Measurements from ENCODE around the gene TLX3. TPM values are rescaled to one million over a fixed set of nuclear protein-coding genes. Genes with fewer than 3 reads are reported as not detected.
"Not testable (repeated sequence)": the region's sequence is repeated elsewhere in the genome, so short reads cannot be mapped to it uniquely, and the experiment has no call there.

TLX3 gene
- total RNA-seq, 2 donors from 2014 or later, result not detected

GRCh38 chr5:171355302-171355724, 46.3 kb downstream of the TLX3 start:
- WGBS, 2 experiments (ENCODE audit: insufficient coverage in 1 of 2, insufficient read length in 1 of 2), result 94 to 97% methylated on average over 5 of the region's 5 CpGs
- H3K27ac ChIP-seq (ENCODE audit: low read depth, low read length), result no peak overlapping the region
- no peaks in the 10 kb centered on the region for H3K27me3 Mint-ChIP-seq (ENCODE audit: insufficient read depth)
- H3K4me3 ChIP-seq (ENCODE audit: low read length), result no peak overlapping the region
- no peaks in the 10 kb centered on the region for H3K27me3 ChIP-seq (ENCODE audit: control insufficient read depth, insufficient read depth, low read length, poor library complexity, severe bottlenecking)
- TF ChIP-seq CTCF (conservative IDR thresholded peaks at IDR 0.05), result no peak
- no peaks in the 10 kb centered on the region for H3K36me3 Mint-ChIP-seq (ENCODE audit: low read depth)
- H3K36me3 ChIP-seq (ENCODE audit: control insufficient read depth, insufficient read depth, low read length), result no peaks in the 10 kb centered on the region
- no peak overlapping the region for H3K27ac Mint-ChIP-seq
- H3K9me3 ChIP-seq (ENCODE audit: control insufficient read depth, low read length), result no peaks in the 10 kb centered on the region
- H3K4me1 Mint-ChIP-seq, result no peaks in the 10 kb centered on the region
- H3K4me1 ChIP-seq (ENCODE audit: control insufficient read depth, insufficient read depth, low read length), result no peaks in the 10 kb centered on the region
- H3K9ac ChIP-seq (ENCODE audit: extremely low read depth, low read length, poor library complexity, severe bottlenecking), result no peak overlapping the region
- no peak overlapping the region for H3K4me3 Mint-ChIP-seq
- no peak for DNase-seq
- no peaks in the 10 kb centered on the region for H3K9me3 Mint-ChIP-seq

- Histone ChIP-seq H3K4me3 (ENCODE audit: low read length) (no peak overlapping the region), H3K27me3 (ENCODE audit: control insufficient read depth, insufficient read depth, low read length, poor library complexity, severe bottlenecking) (no peaks in the 10 kb centered on the region), H3K9ac (ENCODE audit: extremely low read depth, low read length, poor library complexity, severe bottlenecking) (no peak overlapping the region), H3K36me3 (ENCODE audit: control insufficient read depth, insufficient read depth, low read length) (no peaks in the 10 kb centered on the region), H3K27ac (ENCODE audit: low read depth, low read length) (no peak overlapping the region), H3K9me3 (ENCODE audit: control insufficient read depth, low read length) (no peaks in the 10 kb centered on the region), H3K4me1 (ENCODE audit: control insufficient read depth, insufficient read depth, low read length) (no peaks in the 10 kb centered on the region)
- TF ChIP-seq CTCF (conservative IDR thresholded peaks at IDR 0.05), result no peak
- no peaks in the 10 kb centered on the region for H3K9me3 Mint-ChIP-seq
- H3K4me1 Mint-ChIP-seq, result no peaks in the 10 kb centered on the region
- H3K27me3 Mint-ChIP-seq (ENCODE audit: insufficient read depth), result no peaks in the 10 kb centered on the region
- H3K4me3 Mint-ChIP-seq, result no peak overlapping the region
- WGBS, 2 experiments (ENCODE audit: insufficient coverage in 1 of 2, insufficient read length in 1 of 2), result 96 to 100% methylated on average over 2 of the region's 2 CpGs
- DNase-seq, result no peak
- no peak overlapping the region for H3K27ac Mint-ChIP-seq
- no peaks in the 10 kb centered on the region for H3K36me3 Mint-ChIP-seq (ENCODE audit: low read depth)
Observed at GRCh38 chr5:171357843-171358242, 48.8 kb downstream of the TLX3 start.

GRCh38 chr5:171361151-171361550, 52.1 kb downstream of the TLX3 start:
- H3K27ac Mint-ChIP-seq; H3K27ac ChIP-seq (ENCODE audit: low read depth, low read length); H3K9ac ChIP-seq (ENCODE audit: extremely low read depth, low read length, poor library complexity, severe bottlenecking); H3K27me3 Mint-ChIP-seq (ENCODE audit: insufficient read depth); H3K4me3 ChIP-seq (ENCODE audit: low read length); H3K36me3 Mint-ChIP-seq (ENCODE audit: low read depth); H3K4me1 ChIP-seq (ENCODE audit: control insufficient read depth, insufficient read depth, low read length); H3K9me3 ChIP-seq (ENCODE audit: control insufficient read depth, low read length); DNase-seq; H3K9me3 Mint-ChIP-seq; H3K4me3 Mint-ChIP-seq; H3K4me1 Mint-ChIP-seq; H3K27me3 ChIP-seq (ENCODE audit: control insufficient read depth, insufficient read depth, low read length, poor library complexity, severe bottlenecking); H3K36me3 ChIP-seq (ENCODE audit: control insufficient read depth, insufficient read depth, low read length): not testable (repeated sequence)
- 81 to 83% methylated on average over 6 to 7 of the region's 7 CpGs for WGBS, 2 experiments (ENCODE audit: insufficient coverage in 1 of 2, insufficient read length in 1 of 2)

Other genes starting within 250 kb of the TLX3 start
- 1,000 to 10,000 TPM; 1,997 to 2,127 TPM for gene NPM1, start 78.6 kb downstream of the TLX3 start, total RNA-seq
- gene FGF18, start 110.4 kb downstream of the TLX3 start, total RNA-seq, result under 1 TPM; 0.44 to 0.57 TPM

Data from endodermal cell (in vitro differentiated cells).